ENCODE measurements around the gene AACS.

DNA sequence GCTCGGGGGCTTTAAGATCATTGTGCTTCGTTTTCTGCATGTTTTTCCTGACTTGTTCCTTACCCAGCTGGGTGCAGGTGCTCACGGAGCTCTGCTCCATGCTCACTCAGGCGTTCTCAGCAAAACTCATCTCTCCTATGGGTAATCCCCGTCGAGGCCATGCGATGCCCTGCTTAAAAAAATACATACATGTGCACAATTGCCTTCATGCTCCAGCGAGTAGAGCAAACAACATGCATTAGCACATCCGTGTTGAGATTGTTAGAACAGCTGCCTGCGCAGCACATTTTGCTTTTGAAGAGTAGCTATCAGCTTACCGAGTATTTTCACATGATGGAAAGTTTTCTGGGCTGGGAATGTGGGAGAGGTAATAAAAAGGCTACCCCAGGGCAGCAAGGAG, 16.2 kb downstream of the AACS start:
- TF ChIP-seq, protein P1, sequence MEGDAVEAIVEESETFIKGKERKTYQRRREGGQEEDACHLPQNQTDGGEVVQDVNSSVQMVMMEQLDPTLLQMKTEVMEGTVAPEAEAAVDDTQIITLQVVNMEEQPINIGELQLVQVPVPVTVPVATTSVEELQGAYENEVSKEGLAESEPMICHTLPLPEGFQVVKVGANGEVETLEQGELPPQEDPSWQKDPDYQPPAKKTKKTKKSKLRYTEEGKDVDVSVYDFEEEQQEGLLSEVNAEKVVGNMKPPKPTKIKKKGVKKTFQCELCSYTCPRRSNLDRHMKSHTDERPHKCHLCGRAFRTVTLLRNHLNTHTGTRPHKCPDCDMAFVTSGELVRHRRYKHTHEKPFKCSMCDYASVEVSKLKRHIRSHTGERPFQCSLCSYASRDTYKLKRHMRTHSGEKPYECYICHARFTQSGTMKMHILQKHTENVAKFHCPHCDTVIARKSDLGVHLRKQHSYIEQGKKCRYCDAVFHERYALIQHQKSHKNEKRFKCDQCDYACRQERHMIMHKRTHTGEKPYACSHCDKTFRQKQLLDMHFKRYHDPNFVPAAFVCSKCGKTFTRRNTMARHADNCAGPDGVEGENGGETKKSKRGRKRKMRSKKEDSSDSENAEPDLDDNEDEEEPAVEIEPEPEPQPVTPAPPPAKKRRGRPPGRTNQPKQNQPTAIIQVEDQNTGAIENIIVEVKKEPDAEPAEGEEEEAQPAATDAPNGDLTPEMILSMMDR (IDR thresholded peaks at IDR 0.05) = no peak
- no peak for TF ChIP-seq POLR2A (IDR thresholded peaks at IDR 0.05)
